NCI-H774 (cell line): Measurements from ENCODE around the gene ATP1B2.
"Not testable (repeated sequence)": the region's sequence is repeated elsewhere in the genome, so short reads cannot be mapped to it uniquely, and the experiment has no call there.

ENCODE experiments used
- DNase-seq: peaks from one replicate; lab custom pipeline; 2025; lab: John Stamatoyannopoulos, UW

ATP1B2 gene

GRCh38 chr17:7634384-7634783, 16.3 kb upstream of the ATP1B2 start:
- no peak for DNase-seq

DNA sequence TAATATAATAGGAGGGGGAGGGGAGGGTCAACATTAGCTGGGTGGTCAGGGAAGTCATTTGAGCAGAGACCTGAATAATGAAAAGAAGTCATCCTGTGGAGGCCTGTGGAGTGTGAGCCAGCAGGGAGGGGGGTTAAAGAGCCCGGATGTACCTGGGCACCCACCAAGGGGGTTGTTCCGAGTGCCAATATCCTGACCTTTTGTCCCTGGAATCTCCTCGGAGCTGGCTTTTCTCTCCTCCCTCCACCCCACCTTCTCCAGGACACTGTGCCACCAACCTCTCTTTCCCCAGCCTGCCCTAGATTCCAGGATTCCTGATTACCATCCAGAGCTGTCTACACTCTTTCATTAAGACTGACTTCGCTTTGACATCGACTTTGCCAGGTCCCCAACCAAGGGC, 14.6 kb upstream of the ATP1B2 start:
- no peak for DNase-seq

GRCh38 chr17:7640783-7641182, 9.9 kb upstream of the ATP1B2 start:
- DNase-seq, result no peak

DNA sequence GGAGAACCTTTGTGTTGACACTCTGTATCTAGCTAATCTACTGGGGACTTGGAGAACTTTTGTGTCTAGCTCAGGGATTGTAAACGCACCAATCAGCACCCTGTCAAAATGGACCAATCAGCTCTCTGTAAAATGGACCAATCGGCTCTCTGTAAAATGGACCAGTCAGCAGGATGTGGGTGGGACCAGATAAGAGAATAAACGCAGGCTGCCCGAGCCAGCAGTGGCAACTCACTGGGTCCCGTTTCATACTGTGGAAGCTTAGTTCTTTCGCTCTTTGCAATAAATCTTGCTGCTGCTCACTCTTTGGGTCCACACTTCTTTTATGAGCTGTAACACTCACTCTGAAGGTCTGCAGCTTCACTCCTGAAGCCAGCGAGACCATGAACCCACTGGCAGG, 9.1 kb upstream of the ATP1B2 start:
- DNase-seq, result not testable (repeated sequence)

GRCh38 chr17:7644775-7645174, 6.0 kb upstream of the ATP1B2 start:
- no peak for DNase-seq

DNA sequence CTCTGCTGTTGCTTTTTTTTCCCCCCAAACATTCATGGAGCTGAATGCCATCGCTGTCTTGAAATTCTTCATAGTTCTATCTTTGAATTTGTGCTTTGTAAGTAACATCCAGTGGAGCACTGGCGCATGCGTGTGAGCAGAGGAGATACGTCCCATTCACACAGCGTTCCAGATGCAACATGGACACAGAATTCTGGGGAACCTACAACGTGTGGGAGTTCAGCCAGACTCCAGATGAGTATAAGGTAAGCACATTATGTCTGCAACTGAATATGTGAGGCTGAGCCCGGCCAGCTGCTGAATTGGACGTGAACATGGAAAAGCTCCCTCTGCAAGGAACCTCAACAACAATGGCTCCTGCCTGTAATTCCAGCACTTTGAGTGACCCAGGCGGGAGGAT, 4.3 kb upstream of the ATP1B2 start:
- DNase-seq, result no peak

GRCh38 chr17:7647018-7647417, 3.7 kb upstream of the ATP1B2 start:
- no peak for DNase-seq

- DNase-seq, result no peak
Observed at GRCh38 chr17:7651097-7651664, 455 bp downstream of the ATP1B2 start.

DNA sequence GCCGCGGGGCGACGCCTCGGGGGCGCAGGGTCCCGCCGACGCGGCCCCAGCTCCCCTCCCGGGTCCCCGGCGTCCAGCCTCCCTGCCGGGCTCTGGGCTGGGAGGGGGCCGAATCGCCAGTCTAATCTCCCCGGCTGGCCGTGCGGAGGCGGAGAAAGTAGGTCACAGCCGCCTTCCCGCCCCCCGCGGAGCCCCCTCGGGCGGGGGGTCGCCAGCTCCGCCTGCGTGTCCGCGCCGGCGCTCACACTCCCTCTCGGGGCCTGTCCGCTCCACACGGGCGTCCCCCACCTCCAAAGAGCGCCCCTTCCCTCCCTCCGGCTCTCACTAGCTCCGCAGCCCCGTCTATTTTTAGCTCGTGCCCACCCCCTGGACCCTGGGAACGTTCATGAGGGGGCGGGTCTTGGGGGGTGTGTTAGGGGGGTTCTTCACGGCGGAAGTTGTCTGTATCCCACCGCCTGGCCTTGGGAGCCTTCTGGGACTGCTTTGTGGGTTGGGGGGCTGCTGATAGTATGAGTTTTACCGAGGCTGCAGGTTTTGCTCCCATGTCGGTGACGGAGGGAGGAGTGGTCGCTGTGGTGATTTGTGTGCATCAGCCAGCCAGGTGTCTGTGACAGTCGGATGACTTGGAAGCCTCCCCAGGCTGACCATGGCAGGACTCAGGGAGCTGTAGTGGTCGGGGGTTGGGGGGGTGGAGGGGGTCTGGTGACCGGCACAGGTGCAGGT, 1.1 kb downstream of the ATP1B2 start:
- DNase-seq, result no peak

- no peak for DNase-seq
Observed at GRCh38 chr17:7652388-7653356, 1.9 kb downstream of the ATP1B2 start.

GRCh38 chr17:7654832-7655540, 4.3 kb downstream of the ATP1B2 start:
- no peak for DNase-seq

DNA sequence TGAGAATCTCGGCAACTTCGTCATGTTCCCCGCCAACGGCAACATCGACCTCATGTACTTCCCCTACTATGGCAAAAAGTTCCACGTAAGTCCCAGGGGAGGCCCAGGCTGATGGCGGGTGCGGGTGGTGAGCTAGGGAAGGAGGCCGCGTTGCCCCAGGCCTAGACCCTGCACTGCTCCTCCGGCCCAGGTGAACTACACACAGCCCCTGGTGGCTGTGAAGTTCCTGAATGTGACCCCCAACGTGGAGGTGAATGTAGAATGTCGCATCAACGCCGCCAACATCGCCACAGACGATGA, 4.8 kb downstream of the ATP1B2 start:
- no peak for DNase-seq

GRCh38 chr17:7656958-7657609, 6.4 kb downstream of the ATP1B2 start:
- DNase-seq, result no peak

- DNase-seq, result no peak
Observed at GRCh38 chr17:7667656-7668406, 17.1 kb downstream of the ATP1B2 start.

- DNase-seq, result no peak
Observed at GRCh38 chr17:7668482-7668881, 17.8 kb downstream of the ATP1B2 start.

DNA sequence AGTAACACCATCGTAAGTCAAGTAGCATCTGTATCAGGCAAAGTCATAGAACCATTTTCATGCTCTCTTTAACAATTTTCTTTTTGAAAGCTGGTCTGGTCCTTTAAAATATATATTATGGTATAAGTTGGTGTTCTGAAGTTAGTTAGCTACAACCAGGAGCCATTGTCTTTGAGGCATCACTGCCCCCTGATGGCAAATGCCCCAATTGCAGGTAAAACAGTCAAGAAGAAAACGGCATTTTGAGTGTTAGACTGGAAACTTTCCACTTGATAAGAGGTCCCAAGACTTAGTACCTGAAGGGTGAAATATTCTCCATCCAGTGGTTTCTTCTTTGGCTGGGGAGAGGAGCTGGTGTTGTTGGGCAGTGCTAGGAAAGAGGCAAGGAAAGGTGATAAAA, 22.5 kb downstream of the ATP1B2 start:
- no peak for DNase-seq

- no peak for DNase-seq
Observed at GRCh38 chr17:7674934-7675333, 24.2 kb downstream of the ATP1B2 start.

- no peak for DNase-seq
Observed at GRCh38 chr17:7676533-7676932, 25.8 kb downstream of the ATP1B2 start.

DNA sequence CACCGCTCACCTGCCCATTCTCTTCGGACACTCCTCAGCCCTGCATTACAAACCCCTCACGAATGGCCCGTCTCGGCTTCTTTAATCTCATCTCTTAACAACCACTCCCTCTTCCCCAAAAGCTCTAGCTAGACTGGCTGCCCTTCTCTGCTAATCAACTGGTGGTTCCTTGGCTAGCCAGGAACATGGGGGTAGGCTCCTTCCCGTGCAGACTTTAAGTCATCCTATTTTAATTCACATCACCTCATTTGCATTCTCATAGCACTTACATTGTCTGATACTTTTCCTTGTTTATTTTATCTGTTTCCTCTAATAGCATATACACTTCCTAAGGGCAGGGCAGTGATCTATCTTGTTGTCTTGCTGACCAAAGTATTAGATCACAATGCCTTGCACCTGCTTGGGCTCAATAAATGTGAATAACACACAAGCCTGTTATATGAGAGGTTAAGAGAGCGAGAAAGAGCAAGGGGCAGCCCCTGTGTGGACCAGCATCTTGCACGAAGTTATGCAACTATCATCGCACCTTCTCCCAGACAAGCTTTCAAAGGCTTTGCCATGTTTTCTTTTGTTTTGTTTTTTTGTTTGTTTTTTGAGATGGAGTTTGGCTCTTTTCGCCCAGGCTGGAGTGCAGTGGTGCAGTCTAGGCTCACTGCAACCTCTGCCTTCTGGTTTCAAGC, 26.8 kb downstream of the ATP1B2 start:
- DNase-seq, result no peak

DNA sequence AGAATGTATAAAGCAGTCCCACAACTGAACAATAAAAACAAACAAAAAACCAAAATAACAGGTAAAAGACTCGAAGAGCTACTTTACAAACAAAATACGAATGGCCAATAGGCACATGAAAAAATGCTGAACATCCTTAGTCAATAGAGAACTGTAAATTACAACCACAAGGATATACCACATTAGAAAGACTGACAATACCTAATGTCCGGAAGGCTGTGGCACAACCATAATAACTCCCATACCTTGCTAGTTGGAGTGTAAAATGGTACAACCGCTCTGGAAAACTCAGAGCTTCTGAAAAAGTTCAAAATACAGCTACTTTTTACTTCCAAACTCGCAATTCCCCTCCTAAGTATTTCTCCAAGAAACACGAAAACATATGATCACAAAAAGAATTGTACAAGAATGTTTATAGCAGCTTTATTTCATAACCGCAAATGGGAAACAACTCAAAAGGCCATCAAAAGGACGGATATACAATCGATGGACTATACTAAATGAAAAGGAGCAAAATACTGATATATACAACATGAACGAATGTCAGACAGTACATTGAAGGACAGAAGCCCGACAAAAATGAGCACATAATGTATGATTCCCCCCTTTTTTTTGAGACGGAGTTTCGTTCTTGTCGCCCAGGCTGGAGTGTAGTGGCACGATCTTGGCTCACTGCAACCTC, 34.3 kb downstream of the ATP1B2 start:
- no peak for DNase-seq
